Large intestine (tissue), 3 donors: ENCODE results near the gene DIAPH2. TPM values are rescaled to one million over a fixed set of nuclear protein-coding genes. Genes with fewer than 3 reads are reported as not detected.
A peak's percentile ranks its signal among the peaks of the same experiment; 100 is the strongest.

Experiments
- DNase-seq, 2 donors: peaks; one replicate each; pipeline versions ENCODE4 v3.0.0 to v3.0.0-alpha.2; 2013
- H3K27ac ChIP-seq: one replicate; pipeline ENCODE4 v1.5.1; 2013; ENCODE audit warnings: low read length
- H3K27me3 ChIP-seq: 2 replicates; pipeline ENCODE4 v1.6.1; 2013; ENCODE audit warnings: low read length; ENCODE audit not compliant: control insufficient read depth, insufficient read depth
- H3K36me3 ChIP-seq: 2 replicates; pipeline ENCODE4 v1.6.1; 2013; ENCODE audit warnings: low read length; ENCODE audit not compliant: control insufficient read depth, insufficient read depth
- H3K4me1 ChIP-seq: one replicate; pipeline ENCODE4 v1.6.1; 2013; ENCODE audit warnings: low read length; ENCODE audit not compliant: control insufficient read depth, insufficient read depth
- H3K4me3 ChIP-seq: one replicate; pipeline ENCODE4 v1.5.1; 2013; ENCODE audit warnings: low read length
- H3K9me3 ChIP-seq: one replicate; pipeline ENCODE4 v1.6.1; 2013; ENCODE audit warnings: mild to moderate bottlenecking, low read depth, low read length, moderate library complexity; ENCODE audit not compliant: control insufficient read depth
- WGBS: methylation state at CpG from one replicate; pipeline ENCODE4 v1.1.5; 2013; ENCODE audit warnings: low lambda C conversion rate; ENCODE audit not compliant: insufficient coverage; 5-methylcytosine and 5-hydroxymethylcytosine counted together
- polyA plus RNA-seq: library from polyadenylated mRNA; unstranded; fragments of 120-200 nt; gene quantifications from one replicate; pipeline ENCODE4 v1.2.1, GENCODE V29; 2013

Gene DIAPH2
- polyA plus RNA-seq, 1 donor: 10.3 TPM

GRCh38 chrX:97479106-97479890, 794.7 kb downstream of the DIAPH2 start:
- Histone ChIP-seq H3K36me3 (no peaks in the 10 kb centered on the region), H3K9me3 (no peaks in the 10 kb centered on the region), H3K4me1 (peaks cover 4% of the 10 kb centered on the region), H3K4me3 (no peak overlapping the region), H3K27me3 (no peaks in the 10 kb centered on the region), H3K27ac (peak overlapping the region; percentile 12)
- WGBS: no CpG with 5 or more reads among the region's 3 CpGs
- DNase-seq: peak in 1 of 2 donors; percentile 24

GRCh38 chrX:97481228-97481627, 796.6 kb downstream of the DIAPH2 start:
- no peak for DNase-seq
- Histone ChIP-seq H3K36me3 (no peaks in the 10 kb centered on the region), H3K27ac (no peak overlapping the region), H3K4me3 (no peak overlapping the region), H3K9me3 (no peaks in the 10 kb centered on the region), H3K4me1 (peaks cover 4% of the 10 kb centered on the region), H3K27me3 (no peaks in the 10 kb centered on the region)
- 67% methylated on average over 1 of the region's 2 CpGs for WGBS

GRCh38 chrX:97482666-97483300, 798.1 kb downstream of the DIAPH2 start:
- H3K27ac ChIP-seq: no peak overlapping the region
- no peaks in the 10 kb centered on the region for H3K27me3 ChIP-seq
- H3K9me3 ChIP-seq: no peaks in the 10 kb centered on the region
- H3K36me3 ChIP-seq: no peaks in the 10 kb centered on the region
- no peak for DNase-seq
- no CpG with 5 or more reads among the region's 1 CpG for WGBS
- H3K4me3 ChIP-seq: no peak overlapping the region
- peaks cover 4% of the 10 kb centered on the region for H3K4me1 ChIP-seq

DNA sequence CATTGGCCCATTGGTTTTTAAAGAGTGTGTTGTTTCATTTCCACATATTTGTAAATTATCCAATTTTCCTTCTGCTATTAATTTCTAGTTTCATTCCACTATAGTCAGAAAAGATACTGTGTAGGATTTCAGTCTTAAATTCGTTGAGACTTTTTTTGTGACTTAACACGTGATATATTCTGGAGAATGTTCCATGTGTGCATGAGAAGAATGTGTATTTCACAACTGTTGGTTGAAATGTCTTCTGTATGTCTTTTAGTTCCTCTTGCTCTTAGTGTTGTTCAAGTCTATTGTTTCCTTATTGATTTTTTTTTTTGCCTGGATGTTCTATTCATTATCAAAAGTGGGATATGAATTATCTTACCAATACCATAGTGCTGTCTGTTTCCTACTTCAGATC, 806.0 kb downstream of the DIAPH2 start:
- DNase-seq: no peak
- Histone ChIP-seq H3K27me3 (no peaks in the 10 kb centered on the region), H3K4me1 (no peaks in the 10 kb centered on the region), H3K4me3 (no peak overlapping the region), H3K27ac (no peak overlapping the region), H3K9me3 (no peaks in the 10 kb centered on the region), H3K36me3 (no peaks in the 10 kb centered on the region)
- whole genome bisulfite sequencing: 100% methylated on average over 1 of the region's 2 CpGs

- Histone ChIP-seq H3K36me3 (no peaks in the 10 kb centered on the region), H3K9me3 (no peaks in the 10 kb centered on the region), H3K4me1 (no peaks in the 10 kb centered on the region), H3K4me3 (no peak overlapping the region), H3K27ac (no peak overlapping the region), H3K27me3 (no peaks in the 10 kb centered on the region)
- WGBS: no CpG with 5 or more reads among the region's 1 CpG
- DNase-seq: no peak
These were observed 810.2 kb downstream of the DIAPH2 start for GRCh38 chrX:97494756-97495372.

- Histone ChIP-seq H3K27ac (no peak overlapping the region), H3K9me3 (no peaks in the 10 kb centered on the region), H3K27me3 (no peaks in the 10 kb centered on the region), H3K4me1 (no peaks in the 10 kb centered on the region), H3K4me3 (no peak overlapping the region), H3K36me3 (no peaks in the 10 kb centered on the region)
- WGBS: no CpG with 5 or more reads among the region's 2 CpGs
- no peak for DNase-seq
These were observed 813.5 kb downstream of the DIAPH2 start for GRCh38 chrX:97498093-97498492.

DNA sequence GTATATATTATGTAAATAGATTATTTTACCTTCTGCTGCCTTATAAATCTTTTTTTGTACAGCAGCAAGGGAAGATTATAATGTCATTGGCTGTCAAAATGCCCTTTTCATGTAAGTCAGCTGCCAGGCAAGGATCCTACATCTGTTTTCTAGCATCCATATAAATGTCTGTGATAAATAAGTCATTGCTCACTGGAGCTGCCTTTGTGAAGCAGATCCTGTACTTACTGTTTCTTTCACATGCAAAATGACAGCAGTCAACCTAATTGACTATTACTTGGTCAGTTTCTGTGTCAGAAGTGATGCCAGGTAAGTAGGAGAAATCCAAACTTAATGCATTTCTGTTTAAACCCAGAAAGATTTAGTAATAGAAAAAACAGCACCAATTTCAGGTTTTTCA, 819.8 kb downstream of the DIAPH2 start:
- no peak for DNase-seq
- Histone ChIP-seq H3K27ac (no peak overlapping the region), H3K27me3 (no peaks in the 10 kb centered on the region), H3K36me3 (no peaks in the 10 kb centered on the region), H3K4me1 (no peaks in the 10 kb centered on the region), H3K4me3 (no peak overlapping the region), H3K9me3 (no peaks in the 10 kb centered on the region)

DNA sequence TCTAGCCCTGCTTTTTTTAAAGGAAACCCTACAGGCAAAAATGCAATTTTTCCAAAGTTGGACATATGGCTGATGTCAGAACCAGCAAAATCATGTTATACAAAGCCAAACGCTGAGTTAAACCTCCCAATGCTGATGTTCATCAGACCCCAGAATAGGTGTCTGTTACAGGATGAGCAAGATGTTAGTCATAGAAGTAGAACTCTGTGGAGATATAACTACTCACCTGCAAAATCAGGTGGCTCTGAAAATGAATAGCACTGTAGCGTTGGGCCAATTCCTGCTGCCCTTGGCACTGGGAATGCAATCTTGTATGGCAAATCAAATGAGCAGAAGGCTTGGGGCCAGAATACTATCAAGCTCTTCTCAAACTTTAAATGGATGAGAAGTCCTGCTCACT, 833.1 kb downstream of the DIAPH2 start:
- no peak for DNase-seq
- WGBS: no CpG with 5 or more reads among the region's 2 CpGs
- Histone ChIP-seq H3K36me3 (no peaks in the 10 kb centered on the region), H3K9me3 (no peaks in the 10 kb centered on the region), H3K27ac (no peak overlapping the region), H3K4me3 (no peak overlapping the region), H3K27me3 (no peaks in the 10 kb centered on the region), H3K4me1 (no peaks in the 10 kb centered on the region)

GRCh38 chrX:97522307-97522706, 837.7 kb downstream of the DIAPH2 start:
- WGBS: no CpG with 5 or more reads among the region's 2 CpGs

GRCh38 chrX:97524340-97524739, 839.7 kb downstream of the DIAPH2 start:
- DNase-seq: no peak
- no peaks in the 10 kb centered on the region for H3K9me3 ChIP-seq
- no peak overlapping the region for H3K4me3 ChIP-seq
- H3K36me3 ChIP-seq: no peaks in the 10 kb centered on the region
- no peaks in the 10 kb centered on the region for H3K27me3 ChIP-seq
- no peak overlapping the region for H3K27ac ChIP-seq
- no peaks in the 10 kb centered on the region for H3K4me1 ChIP-seq
- WGBS: no CpG with 5 or more reads among the region's 2 CpGs

More at GRCh38 chrX:97522307-97522706, 837.7 kb downstream of the DIAPH2 start:
- no peaks in the 10 kb centered on the region for H3K27me3 ChIP-seq
- no peak overlapping the region for H3K4me3 ChIP-seq
- H3K9me3 ChIP-seq: no peaks in the 10 kb centered on the region
- H3K36me3 ChIP-seq: no peaks in the 10 kb centered on the region
- H3K27ac ChIP-seq: no peak overlapping the region
- DNase-seq: no peak
- no peaks in the 10 kb centered on the region for H3K4me1 ChIP-seq
